A673 (cell line): ENCODE data around the gene RPL29. TPM values are rescaled to one million over a fixed set of nuclear protein-coding genes. Genes with fewer than 3 reads are reported as not detected.

Experiments
- BruUV-seq: library from RNA; stranded (reverse); fragments of 400-500 nt; replicated peaks from 2 replicates; lab custom pipeline; 2021; lab: Mats Ljungman, UMichigan
- CTCF ChIA-PET: fragments of 300-600 bp; sonication (Branson Sonifier 250); formaldehyde crosslinking; loops from one replicate; lab custom pipeline; 2022; ENCODE audit warnings: antibody characterized with exemption; lab: Charles Lee
- POLR2A ChIA-PET: fragments of 300-600 bp; sonication (Branson Sonifier 250); formaldehyde crosslinking; loops from one replicate; lab custom pipeline; 2022; ENCODE audit warnings: antibody characterized with exemption; ENCODE audit not compliant: low non-redundant PET; lab: Charles Lee
- DNase-seq: peaks from one replicate; pipeline ENCODE4 v3.0.0-alpha.2; 2015; ENCODE audit warnings: low spot score
- H3K27ac ChIP-seq: fragments of 200-600 bp; sonication (generic); 2 replicates; pipeline ENCODE4 v1.5.1; 2016; ENCODE audit warnings: mixed run types, low read depth, mild to moderate bottlenecking, mixed read lengths, antibody characterized with exemption, low read length; ENCODE audit not compliant: poor library complexity, severe bottlenecking
- H3K27me3 ChIP-seq: fragments of 200-600 bp; sonication (generic); replicated peaks from 2 replicates; pipeline ENCODE4 v1.6.1; 2017; ENCODE audit warnings: mixed run types, low read depth, mild to moderate bottlenecking, mixed read lengths, antibody characterized with exemption, low read length; ENCODE audit not compliant: insufficient read depth, poor library complexity
- H3K36me3 ChIP-seq: fragments of 200-600 bp; sonication (generic); 2 replicates; pipeline ENCODE4 v1.6.1; 2016; ENCODE audit warnings: mixed run types, mild to moderate bottlenecking, mixed read lengths, antibody characterized with exemption, low read length; ENCODE audit not compliant: insufficient read depth, poor library complexity, severe bottlenecking
- H3K4me1 ChIP-seq: fragments of 200-600 bp; sonication (generic); 2 replicates; pipeline ENCODE4 v1.6.1; 2017; ENCODE audit warnings: mixed run types, mild to moderate bottlenecking, mixed read lengths, antibody characterized with exemption, low read length; ENCODE audit not compliant: insufficient read depth, poor library complexity, severe bottlenecking
- H3K4me3 ChIP-seq: fragments of 200-600 bp; sonication (generic); 2 replicates; pipeline ENCODE4 v1.5.1; 2016; ENCODE audit warnings: low read depth, mixed run types, mild to moderate bottlenecking, mixed read lengths, low read length; ENCODE audit not compliant: poor library complexity, severe bottlenecking
- H3K9me3 ChIP-seq: fragments of 200-600 bp; sonication (generic); 2 replicates; pipeline ENCODE4 v1.6.1; 2016; ENCODE audit warnings: mixed run types, low read depth, mild to moderate bottlenecking, mixed read lengths, antibody characterized with exemption, low read length; ENCODE audit not compliant: poor library complexity, severe bottlenecking
- EZH2 ChIP-seq: fragments of 200-600 bp; sonication (generic); IDR thresholded peaks from 2 replicates; pipeline ENCODE4 v1.6.1; 2017; ENCODE audit warnings: borderline replicate concordance, low read depth, mild to moderate bottlenecking, mixed read lengths, antibody characterized with exemption, low read length; ENCODE audit not compliant: poor library complexity, severe bottlenecking
- intact Hi-C: fragments of 100-400 bp; cut with micrococcal nuclease; formaldehyde crosslinking; loops from one replicate; pipeline ENCODE4 v1.10.0; 2022; ENCODE audit not compliant: unreplicated experiment
- total RNA-seq: library from RNA; stranded (reverse); gene quantifications from 2 replicates; pipeline ENCODE4 v1.2.3, GENCODE V29; 2021
- TF ChIP-seq, protein P1 (sequence below): fragments of 300-800, 200-600 bp; sonication (generic); conservative IDR thresholded peaks from 2 replicates; pipeline ENCODE4 v1.5.1; 2017; ENCODE audit warnings: low read depth, mild to moderate bottlenecking, antibody characterized with exemption, low read length, moderate library complexity, mixed read lengths

Gene RPL29
- total RNA-seq, 1 experiment from 2014 or later = 624 TPM

GRCh38 chr3:51998774-51999173 is 3.1 kb upstream of the RPL29 start:
- Histone ChIP-seq H3K27ac (no peak overlapping the region), H3K36me3 (peaks cover 15% of the 10 kb centered on the region), H3K4me3 (no peak overlapping the region), H3K4me1 (peaks cover 8% of the 10 kb centered on the region), H3K9me3 (no peaks in the 10 kb centered on the region), H3K27me3 (no peaks in the 10 kb centered on the region)
- no peak for DNase-seq
- ChIA-PET CTCF (no interaction called here), POLR2A (no interaction called here)
- no TSS peak for BruUV-seq
- intact Hi-C loops = no loop called here
- TF ChIP-seq EZH2 = no peak
- TF ChIP-seq, protein P1, sequence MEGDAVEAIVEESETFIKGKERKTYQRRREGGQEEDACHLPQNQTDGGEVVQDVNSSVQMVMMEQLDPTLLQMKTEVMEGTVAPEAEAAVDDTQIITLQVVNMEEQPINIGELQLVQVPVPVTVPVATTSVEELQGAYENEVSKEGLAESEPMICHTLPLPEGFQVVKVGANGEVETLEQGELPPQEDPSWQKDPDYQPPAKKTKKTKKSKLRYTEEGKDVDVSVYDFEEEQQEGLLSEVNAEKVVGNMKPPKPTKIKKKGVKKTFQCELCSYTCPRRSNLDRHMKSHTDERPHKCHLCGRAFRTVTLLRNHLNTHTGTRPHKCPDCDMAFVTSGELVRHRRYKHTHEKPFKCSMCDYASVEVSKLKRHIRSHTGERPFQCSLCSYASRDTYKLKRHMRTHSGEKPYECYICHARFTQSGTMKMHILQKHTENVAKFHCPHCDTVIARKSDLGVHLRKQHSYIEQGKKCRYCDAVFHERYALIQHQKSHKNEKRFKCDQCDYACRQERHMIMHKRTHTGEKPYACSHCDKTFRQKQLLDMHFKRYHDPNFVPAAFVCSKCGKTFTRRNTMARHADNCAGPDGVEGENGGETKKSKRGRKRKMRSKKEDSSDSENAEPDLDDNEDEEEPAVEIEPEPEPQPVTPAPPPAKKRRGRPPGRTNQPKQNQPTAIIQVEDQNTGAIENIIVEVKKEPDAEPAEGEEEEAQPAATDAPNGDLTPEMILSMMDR = no peak

DNA sequence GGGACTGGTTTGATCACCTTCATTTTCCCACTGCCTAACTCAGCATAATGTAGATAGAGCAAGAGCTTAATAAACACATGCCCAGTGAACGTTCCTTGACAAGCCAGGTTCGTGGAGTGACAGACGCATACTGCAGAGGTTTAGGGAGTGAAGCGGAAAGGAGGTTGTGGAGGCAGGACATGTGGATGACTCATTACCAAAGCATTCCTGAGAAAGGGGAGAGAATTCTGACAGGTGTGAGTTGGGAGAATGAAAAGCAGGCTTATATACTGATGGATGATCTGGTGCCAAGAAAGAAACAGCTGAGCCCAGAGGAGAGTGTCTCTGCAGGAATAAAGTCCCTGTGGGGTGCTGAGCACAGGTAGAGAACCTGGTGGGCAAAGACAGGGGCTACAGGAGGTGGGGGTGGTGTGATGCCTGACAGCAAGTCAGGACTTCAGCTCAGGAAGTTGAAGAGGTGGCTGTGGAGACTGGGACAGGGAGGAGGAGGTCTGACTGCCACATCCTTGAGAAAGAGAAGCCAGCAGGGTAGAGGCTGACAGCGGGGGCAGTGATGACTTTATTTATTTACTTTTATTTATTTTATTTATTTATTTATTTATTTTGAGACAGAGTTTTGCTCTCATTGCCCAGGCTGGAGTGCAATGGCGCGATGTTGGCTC is 2.4 kb upstream of the RPL29 start:
- no peak overlapping the region for H3K4me3 ChIP-seq
- ChIA-PET POLR2A (no interaction called here), CTCF (no interaction called here)
- H3K27me3 ChIP-seq = no peaks in the 10 kb centered on the region
- peaks cover 8% of the 10 kb centered on the region for H3K4me1 ChIP-seq
- TF ChIP-seq, protein P1 = no peak
- no peak for TF ChIP-seq EZH2
- no peak overlapping the region for H3K27ac ChIP-seq
- H3K36me3 ChIP-seq = peaks cover 19% of the 10 kb centered on the region
- DNase-seq = no peak
- no TSS peak for BruUV-seq
- H3K9me3 ChIP-seq = no peaks in the 10 kb centered on the region
- intact Hi-C loops = no loop called here

- no peak for DNase-seq
- no peaks in the 10 kb centered on the region for H3K9me3 ChIP-seq
- intact Hi-C loops = no loop called here
- no peak overlapping the region for H3K27ac ChIP-seq
- H3K36me3 ChIP-seq = peaks cover 27% of the 10 kb centered on the region
- no peaks in the 10 kb centered on the region for H3K27me3 ChIP-seq
- peaks cover 8% of the 10 kb centered on the region for H3K4me1 ChIP-seq
- ChIA-PET CTCF (no interaction called here), POLR2A (no interaction called here)
- H3K4me3 ChIP-seq = no peak overlapping the region
- BruUV-seq = no TSS peak
- TF ChIP-seq, protein P1 = no peak
- TF ChIP-seq EZH2 = no peak
Measured at GRCh38 chr3:51997172-51997571, 1.5 kb upstream of the RPL29 start.
